Mucosa of descending colon (tissue), 3 donors: ENCODE data around the gene DPYSL5. TPM values are rescaled to one million over a fixed set of nuclear protein-coding genes. Genes with fewer than 3 reads are reported as not detected.

Experiments used
- ATAC-seq: fragments of 200-7000 bp; cut with Tn5 transposase; one replicate; pipeline ENCODE4 v1.9.1; 2020; ENCODE audit warnings: mild to moderate bottlenecking, moderate library complexity
- DNase-seq, 3 donors: peaks; one replicate each; pipeline ENCODE4 v3.0.0-alpha.2; 2020
- H3K36me3 ChIP-seq: fragments of 200-600 bp; one replicate; pipeline ENCODE4 v1.8.0; 2021; ENCODE audit warnings: low read depth, mild to moderate bottlenecking
- H3K4me1 ChIP-seq: fragments of 200-600 bp; one replicate; pipeline ENCODE4 v1.8.0; 2021; ENCODE audit warnings: low read depth, mild to moderate bottlenecking
- H3K4me3 ChIP-seq: fragments of 200-600 bp; one replicate; pipeline ENCODE4 v1.8.0; 2021; ENCODE audit warnings: mild to moderate bottlenecking
- H3K9me3 ChIP-seq: fragments of 200-600 bp; one replicate; pipeline ENCODE4 v1.8.0; 2021; ENCODE audit warnings: mild to moderate bottlenecking
- intact Hi-C, 2 donors: fragments of 100-400 bp; cut with DNase I in 1 of 2; cut with micrococcal nuclease in 1 of 2; formaldehyde crosslinking; loops; one replicate each; pipeline versions ENCODE4 v1.11.0 to v1.11.1; 2022; cut with DNase I, micrococcal nuclease
- total RNA-seq, 3 donors: library from RNA; stranded (reverse); fragmentation: NEBNext Ultra II Directional in 2 of 3; extraction: Animal tissue kit (Norgen Biotek cat#: 25700) in 2 of 3; gene quantifications; one replicate each; pipeline versions ENCODE4 v1.2.1 to v1.2.4, GENCODE V29; 2021 to 2023
- TF ChIP-seq, protein P1 (sequence below): fragments of 200-600 bp; IDR thresholded peaks from one replicate; pipeline ENCODE4 v1.8.0; 2022; ENCODE audit warnings: antibody characterized with exemption, mild to moderate bottlenecking
- donor health status: DM: no; HTN: no; CAD: no; lungs with moderate emphysema.
- donor health status: DM: no; HTN: no; CAD: no.
- donor health status: DM: no; HTN: yes; CAD: no.

DPYSL5 gene
- total RNA-seq, 3 donors from 2014 or later: 0.24 to 1.3 (median 0.38) TPM

- H3K4me1 ChIP-seq: no peaks in the 10 kb centered on the region
- ATAC-seq (no peak), DNase-seq (no peak)
- intact Hi-C loops: no loop called here
- H3K36me3 ChIP-seq: no peaks in the 10 kb centered on the region
- H3K9me3 ChIP-seq: no peaks in the 10 kb centered on the region
- no peak overlapping the region for H3K4me3 ChIP-seq
- TF ChIP-seq, protein P1, sequence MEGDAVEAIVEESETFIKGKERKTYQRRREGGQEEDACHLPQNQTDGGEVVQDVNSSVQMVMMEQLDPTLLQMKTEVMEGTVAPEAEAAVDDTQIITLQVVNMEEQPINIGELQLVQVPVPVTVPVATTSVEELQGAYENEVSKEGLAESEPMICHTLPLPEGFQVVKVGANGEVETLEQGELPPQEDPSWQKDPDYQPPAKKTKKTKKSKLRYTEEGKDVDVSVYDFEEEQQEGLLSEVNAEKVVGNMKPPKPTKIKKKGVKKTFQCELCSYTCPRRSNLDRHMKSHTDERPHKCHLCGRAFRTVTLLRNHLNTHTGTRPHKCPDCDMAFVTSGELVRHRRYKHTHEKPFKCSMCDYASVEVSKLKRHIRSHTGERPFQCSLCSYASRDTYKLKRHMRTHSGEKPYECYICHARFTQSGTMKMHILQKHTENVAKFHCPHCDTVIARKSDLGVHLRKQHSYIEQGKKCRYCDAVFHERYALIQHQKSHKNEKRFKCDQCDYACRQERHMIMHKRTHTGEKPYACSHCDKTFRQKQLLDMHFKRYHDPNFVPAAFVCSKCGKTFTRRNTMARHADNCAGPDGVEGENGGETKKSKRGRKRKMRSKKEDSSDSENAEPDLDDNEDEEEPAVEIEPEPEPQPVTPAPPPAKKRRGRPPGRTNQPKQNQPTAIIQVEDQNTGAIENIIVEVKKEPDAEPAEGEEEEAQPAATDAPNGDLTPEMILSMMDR: no peak
These were observed 51.7 kb downstream of the DPYSL5 start for GRCh38 chr2:26899500-26900164.

DNA sequence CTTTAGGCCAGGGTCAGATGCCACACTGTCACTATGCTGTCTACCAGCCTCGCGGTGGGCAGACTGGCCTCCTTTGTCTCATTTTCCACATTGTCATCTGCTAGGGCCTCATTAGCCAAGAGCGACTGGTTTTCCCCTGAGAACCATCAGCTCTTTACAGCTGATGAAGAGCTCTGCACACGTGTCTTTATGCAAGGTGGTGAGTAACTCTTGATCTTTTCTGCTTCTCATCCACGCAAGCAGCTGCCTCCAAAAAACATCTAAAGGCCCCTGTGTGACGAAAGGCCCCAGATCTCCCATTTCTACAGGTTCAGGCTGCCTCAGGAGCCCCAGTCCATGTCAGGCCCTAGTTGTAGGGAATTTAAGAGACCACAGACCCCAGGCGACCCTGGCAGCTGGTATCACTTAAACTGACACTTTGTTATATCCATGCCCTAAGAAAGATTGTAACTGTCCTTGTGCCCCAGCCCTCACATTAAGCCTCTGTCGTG, 52.9 kb downstream of the DPYSL5 start:
- H3K9me3 ChIP-seq: no peaks in the 10 kb centered on the region
- H3K4me1 ChIP-seq: no peaks in the 10 kb centered on the region
- DNase-seq: no peak
- TF ChIP-seq, protein P1: no peak
- intact Hi-C loops: no loop called here
- no peak overlapping the region for H3K4me3 ChIP-seq
- ATAC-seq: no peak
- no peaks in the 10 kb centered on the region for H3K36me3 ChIP-seq

DNA sequence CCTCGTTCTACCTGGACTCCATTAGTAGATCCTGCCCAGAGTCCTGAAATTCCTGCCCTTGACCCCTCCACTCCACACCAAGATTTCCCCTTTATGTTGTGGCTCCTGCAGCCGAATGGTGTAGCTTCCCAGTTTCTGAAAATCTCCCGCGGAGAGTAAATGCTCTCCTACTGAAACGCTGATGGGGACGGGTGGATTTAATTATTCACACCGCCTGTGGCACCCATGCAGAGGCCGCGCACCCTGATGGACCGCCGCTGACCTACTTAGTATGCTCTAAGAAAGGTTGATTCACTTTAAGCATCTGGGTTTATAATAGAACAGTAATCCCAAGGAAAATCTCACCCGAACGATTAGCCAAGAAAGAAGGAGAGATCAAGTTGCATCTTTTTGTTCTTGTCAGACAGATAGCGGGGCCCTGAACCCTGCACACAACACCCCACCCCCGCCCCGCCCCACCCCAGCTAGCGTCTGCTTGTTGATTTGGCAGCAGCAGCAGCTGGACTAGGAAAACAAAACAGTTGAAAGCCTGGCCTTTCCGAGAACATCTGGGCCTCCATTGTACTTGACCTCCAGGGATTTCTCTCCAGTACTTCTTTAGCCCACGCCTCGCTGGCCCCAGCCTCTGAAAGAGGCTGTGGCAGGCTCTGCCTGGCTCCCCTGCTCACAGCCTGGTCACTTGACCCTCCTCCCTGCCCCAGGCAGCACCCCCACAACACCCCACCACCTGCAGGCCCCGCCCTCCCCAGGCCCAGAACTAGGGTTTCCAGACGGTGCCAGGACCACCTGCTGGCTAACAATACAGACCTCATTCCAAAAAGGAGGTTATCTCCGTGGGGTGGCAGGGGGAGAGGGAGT, 53.6 kb downstream of the DPYSL5 start:
- Histone ChIP-seq H3K36me3 (no peaks in the 10 kb centered on the region), H3K4me1 (no peaks in the 10 kb centered on the region), H3K9me3 (no peaks in the 10 kb centered on the region), H3K4me3 (no peak overlapping the region)
- ATAC-seq (no peak), DNase-seq (no peak)
- TF ChIP-seq, protein P1: no peak
- intact Hi-C loops: no loop called here

- Histone ChIP-seq H3K4me1 (no peaks in the 10 kb centered on the region), H3K9me3 (no peaks in the 10 kb centered on the region), H3K4me3 (no peak overlapping the region), H3K36me3 (no peaks in the 10 kb centered on the region)
- no peak for ATAC-seq
- intact Hi-C loops: no loop called here
- TF ChIP-seq, protein P1: no peak
- DNase-seq: no peak
These were observed 55.7 kb downstream of the DPYSL5 start for GRCh38 chr2:26903676-26904075.

DNA sequence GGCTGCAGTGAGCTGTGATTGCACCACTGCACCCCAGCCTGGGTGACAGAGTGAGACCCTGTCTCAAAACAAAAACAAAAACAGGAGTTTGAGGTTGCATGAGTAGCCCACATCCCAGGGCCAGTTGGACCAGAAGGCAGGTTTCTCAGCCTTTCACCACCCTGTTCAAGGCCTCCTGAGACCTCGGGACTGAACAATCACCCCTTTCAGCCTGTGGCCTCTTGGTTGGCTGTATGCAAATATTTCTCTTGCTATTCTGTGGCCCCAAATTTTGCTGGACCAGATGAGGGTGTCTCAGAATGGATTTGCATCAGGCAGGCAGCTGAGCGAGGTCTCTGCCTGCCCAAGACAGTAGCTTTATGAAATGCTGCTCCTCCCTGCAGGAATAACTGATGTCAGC, 56.9 kb downstream of the DPYSL5 start:
- no peaks in the 10 kb centered on the region for H3K36me3 ChIP-seq
- ATAC-seq (no peak), DNase-seq (no peak)
- TF ChIP-seq, protein P1: no peak
- no peaks in the 10 kb centered on the region for H3K4me1 ChIP-seq
- H3K4me3 ChIP-seq: no peak overlapping the region
- intact Hi-C loops: no loop called here
- H3K9me3 ChIP-seq: no peaks in the 10 kb centered on the region
